HG02610 (cell line): Measurements from ENCODE around the gene MFSD11.
"Not testable (repeated sequence)": the region's sequence is repeated elsewhere in the genome, so short reads cannot be mapped to it uniquely, and the experiment has no call there.

Source experiments
- ATAC-seq: cut with Tn5 transposase; IDR thresholded peaks from one replicate; pipeline ENCODE4 v1.9.1; 2021; ENCODE audit warnings: mild to moderate bottlenecking, moderate library complexity; ENCODE audit not compliant: unreplicated experiment

MFSD11 gene

DNA sequence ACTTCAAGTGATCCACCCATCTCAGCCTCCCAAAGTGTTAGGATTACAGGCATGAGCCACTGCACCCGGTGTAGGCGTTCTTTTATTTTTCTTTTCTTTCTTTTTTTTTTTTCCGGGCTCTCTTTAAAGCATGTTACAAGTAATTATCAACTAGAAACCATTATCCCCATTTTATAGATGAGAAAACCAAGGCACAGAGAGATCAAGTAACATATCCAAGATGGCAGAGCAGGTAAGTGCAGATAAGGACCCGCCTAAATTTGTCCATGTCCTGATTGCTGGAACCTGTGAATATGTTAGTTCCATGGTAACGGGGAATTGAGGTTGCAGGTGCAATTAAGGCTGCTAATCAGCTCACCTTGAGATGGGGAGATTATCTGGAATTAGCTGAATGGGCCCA, 54.4 kb downstream of the MFSD11 start:
- no peak for ATAC-seq

DNA sequence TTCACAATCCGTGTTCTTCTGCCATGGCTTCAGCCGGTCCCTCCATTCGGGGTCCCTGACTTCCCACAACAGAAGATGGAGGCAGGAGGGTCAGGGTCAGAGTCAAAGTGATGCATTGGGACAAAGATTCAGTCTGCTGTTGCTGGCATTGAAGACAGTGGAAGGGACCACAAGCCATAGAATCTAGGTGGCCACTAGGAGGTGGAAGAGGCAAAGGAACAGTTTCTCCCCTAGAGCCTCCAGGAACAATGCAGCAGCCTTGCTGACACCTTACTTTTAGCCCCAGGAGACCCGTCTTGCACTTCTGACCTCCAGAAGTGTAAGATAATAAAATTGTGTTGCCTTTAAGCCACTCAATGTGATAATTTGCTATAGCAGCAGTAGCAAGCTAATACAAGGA, 55.9 kb downstream of the MFSD11 start:
- no peak for ATAC-seq

DNA sequence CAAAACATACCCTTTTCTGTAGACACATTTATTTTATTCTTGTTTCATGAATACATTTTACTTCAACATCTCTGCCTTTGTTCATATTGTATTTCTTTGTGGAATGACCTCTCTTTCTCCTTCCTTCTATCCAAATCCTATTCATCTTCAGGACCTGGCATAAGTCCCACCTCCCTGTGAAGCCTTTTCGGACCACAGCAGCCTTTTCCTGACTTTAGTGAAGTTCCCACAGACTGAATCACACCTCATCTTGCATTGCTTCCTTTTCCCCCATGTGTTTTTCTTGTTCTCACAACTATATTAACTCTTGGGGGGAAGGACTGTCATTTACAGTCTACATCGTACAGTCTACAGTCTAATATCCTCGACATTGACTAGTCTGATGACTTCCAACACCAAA, 58.2 kb downstream of the MFSD11 start:
- no peak for ATAC-seq

- no peak for ATAC-seq
Observed at GRCh38 chr17:76797241-76797840, 59.4 kb downstream of the MFSD11 start.

GRCh38 chr17:76801706-76802105, 63.8 kb downstream of the MFSD11 start:
- no peak for ATAC-seq

- ATAC-seq, result no peak
Observed at GRCh38 chr17:76805319-76805718, 67.4 kb downstream of the MFSD11 start.

GRCh38 chr17:76806151-76806550, 68.2 kb downstream of the MFSD11 start:
- not testable (repeated sequence) for ATAC-seq

DNA sequence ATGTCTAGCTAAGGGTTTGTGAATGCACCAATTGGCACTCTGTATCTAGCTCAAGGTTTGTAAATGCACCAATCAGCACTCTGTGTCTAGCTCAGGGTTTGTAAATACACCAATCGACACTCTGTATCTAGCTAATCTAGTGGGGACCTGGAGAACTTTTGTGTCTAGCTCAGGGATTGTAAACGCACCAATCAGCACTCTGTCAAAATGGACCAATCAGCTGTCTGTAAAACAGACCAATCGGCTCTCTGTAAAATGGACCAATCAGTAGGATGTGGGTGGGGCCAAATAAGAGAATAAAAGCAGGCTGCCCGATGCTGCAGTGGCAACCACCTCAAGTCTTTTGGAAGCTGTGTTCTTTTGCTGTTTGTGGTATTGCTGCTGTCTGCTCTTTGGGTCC, 68.8 kb downstream of the MFSD11 start:
- not testable (repeated sequence) for ATAC-seq

GRCh38 chr17:76808326-76808725, 70.4 kb downstream of the MFSD11 start:
- ATAC-seq, result no peak

- ATAC-seq, result no peak
Observed at GRCh38 chr17:76810956-76811355, 73.0 kb downstream of the MFSD11 start.

DNA sequence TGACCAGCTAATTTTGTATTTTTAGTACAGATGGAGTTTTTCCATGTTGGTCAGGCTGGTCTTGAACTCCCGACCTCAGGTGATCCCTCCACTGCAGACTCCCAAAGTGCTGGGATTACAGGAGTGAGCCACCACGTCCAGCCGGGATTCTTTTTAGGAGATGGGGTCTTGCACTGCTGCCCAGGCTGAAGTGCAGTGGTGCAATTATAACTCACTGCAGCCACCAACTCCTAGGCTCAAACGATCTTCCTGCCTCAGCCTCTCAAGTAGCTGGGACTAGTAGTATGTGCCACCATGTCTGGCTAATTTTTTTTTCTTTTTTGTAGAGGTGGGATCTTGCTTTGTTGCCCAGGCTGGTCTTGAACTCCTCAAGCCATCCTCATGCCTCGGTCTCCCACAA, 73.9 kb downstream of the MFSD11 start:
- ATAC-seq, result no peak

GRCh38 chr17:76812263-76812662, 74.3 kb downstream of the MFSD11 start:
- no peak for ATAC-seq

DNA sequence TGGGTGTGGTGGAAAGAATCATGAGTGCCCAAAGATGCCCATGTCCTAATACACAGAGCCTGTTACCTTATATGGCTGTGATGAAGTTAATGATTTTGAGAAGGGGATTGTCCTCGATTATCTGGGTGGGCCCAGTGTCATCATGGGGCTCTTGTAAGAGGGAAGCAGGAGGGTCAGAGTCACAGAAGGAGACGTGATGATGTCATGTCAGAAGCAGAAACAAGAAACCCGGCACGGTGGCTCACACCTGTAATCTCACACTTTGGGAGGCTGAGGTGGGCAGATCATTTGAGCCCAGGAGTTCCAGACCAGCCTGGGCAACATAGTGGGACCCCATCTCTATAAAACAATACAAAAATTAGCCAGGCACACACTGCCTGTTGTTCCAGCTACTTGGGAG, 75.0 kb downstream of the MFSD11 start:
- ATAC-seq, result no peak

DNA sequence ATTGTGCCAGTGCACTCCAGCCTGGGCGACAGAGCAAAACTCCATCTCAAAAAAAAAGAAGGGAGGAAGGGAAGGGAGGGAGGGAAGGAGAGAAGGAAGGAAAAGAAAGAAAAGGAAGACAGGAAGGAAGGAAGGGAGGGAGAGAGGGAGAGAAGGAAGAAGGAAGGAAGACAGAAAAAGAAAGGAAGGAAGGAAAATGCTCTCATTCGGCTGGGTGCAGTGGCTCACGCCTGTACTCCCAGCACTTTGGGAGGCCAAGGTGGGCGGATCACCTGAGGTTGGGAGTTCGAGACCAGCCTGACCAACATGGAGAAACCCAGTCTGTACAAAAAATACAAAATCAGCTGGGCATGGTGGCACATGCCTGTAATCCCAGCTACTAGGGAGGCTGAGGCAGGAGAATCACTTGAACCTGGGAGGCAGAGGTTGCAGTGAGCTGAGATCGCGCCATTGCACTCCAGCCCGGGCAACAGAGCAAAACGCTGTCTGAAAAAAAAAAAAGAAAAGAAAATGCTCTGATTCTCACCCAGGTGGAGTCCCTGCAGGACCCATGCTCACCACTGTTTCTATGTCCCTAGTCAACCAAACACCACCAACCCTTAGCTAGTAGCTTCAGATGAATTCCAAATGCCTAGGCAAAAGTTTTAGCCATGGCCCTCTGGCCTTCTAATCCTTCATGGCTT, 78.1 kb downstream of the MFSD11 start:
- ATAC-seq, result not testable (repeated sequence)

DNA sequence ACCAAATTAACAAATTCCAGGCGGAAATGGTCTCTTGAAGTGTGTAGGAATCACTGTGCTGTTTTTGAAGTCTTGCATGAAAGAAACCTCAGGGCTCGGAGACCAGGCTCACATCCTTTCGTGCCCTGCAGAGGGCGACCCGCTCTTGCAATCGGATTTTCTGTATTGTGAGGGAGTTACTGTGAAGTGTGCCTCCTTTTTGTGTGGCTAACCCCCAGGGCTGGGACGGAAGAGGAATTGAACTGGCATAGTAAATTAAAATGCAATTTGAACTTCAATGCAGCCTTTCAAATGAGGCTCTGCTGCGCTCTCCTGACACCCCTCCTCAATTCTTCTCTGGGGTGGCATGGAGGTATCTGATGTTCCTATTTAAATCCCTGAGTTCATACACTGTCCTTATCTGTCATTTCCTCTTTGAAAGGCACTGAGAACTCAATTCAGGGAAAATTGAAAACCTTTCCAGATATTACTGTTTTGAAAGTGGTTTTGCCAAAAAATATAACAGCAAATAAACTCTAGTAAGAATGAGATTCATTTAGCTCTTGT, 78.7 kb downstream of the MFSD11 start:
- no peak for ATAC-seq

DNA sequence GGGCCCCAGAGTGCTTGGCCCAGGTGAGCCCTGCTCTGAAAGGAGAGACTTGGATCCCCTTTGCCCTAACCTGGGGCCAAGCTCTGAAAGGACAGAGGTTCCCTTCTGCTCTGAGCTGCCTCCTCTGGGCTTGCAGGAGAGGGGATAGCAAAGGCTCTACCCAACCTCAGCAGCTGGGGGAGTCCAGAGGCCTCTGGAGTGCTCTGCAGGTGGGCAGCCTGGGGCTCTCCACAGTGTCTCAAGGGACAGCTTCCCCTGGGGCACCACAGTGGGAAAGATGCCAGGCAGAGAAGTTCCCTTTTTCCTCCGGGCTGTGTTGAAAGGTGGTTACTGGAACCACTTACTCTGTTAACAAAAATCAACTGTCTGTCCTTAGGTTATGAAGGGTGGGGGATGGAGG, 82.1 kb downstream of the MFSD11 start:
- ATAC-seq, result no peak

DNA sequence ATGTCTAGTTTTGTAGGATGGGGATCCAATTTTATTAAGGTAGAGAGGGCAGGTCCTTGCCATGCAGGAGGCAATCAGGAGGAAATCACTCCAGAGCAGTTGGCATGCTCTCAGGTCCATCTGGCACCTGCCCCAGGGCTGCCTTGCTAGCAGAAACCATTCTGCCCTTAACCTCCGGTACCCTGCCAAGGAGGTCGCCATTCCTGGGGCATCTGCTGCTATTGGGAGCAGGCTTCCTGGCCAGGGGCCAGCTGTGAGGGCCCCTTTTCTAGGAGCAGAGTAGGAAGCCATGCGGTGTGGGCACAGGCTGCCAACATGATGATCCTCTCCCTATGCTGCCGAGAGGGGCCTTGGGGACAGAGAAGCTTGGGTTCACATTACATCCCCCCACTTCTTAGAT, 82.6 kb downstream of the MFSD11 start:
- ATAC-seq, result no peak

DNA sequence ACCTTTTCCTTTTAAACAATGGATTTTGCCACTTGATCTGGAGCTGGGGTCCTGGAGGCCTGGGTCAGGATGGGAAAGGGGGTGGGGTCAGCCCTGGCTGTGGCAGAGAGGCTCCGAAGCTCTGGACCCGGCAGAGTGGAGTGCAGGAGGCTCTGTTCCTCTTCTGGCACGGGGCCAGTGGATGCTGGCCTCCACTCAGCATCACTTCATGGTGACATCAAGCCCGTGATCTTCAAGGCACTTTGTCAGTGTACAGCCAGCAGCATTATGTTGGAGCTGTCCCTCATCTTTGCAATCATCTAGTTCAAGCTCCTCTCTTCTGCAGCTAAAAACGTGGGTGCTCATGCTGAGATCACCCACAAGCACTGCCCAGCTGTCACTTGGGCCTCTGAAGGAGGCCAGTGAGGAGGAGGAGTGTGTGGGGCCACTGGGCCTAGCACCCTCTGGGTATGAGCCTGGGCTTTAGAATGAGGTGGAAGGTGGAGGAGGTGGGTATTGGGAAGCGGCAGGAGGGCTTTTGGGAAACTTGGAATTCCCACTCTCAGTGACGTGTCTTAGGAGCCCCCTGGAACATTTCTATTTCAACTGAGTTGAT, 84.4 kb downstream of the MFSD11 start:
- no peak for ATAC-seq

DNA sequence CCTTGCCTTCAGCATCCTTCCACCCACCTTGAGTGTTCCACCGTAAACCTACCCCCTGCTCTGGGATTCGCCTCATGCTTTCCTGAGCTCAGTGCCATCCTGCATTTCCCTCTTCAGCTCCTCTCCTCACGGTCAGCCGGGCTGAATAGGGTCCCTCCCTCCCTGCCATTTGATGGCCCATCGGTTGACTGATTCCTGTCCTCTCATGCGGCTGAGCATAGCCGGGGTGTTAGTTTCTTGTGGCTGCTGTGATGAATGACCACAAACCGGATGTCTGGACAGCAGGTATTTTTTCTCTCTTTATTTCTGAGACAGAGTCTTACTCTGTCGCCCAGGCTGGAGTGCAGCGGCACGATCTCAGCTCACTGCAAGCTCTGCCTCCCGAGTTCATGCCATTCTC, 86.2 kb downstream of the MFSD11 start:
- no peak for ATAC-seq

- no peak for ATAC-seq
Observed at GRCh38 chr17:76826330-76827068, 88.6 kb downstream of the MFSD11 start.

DNA sequence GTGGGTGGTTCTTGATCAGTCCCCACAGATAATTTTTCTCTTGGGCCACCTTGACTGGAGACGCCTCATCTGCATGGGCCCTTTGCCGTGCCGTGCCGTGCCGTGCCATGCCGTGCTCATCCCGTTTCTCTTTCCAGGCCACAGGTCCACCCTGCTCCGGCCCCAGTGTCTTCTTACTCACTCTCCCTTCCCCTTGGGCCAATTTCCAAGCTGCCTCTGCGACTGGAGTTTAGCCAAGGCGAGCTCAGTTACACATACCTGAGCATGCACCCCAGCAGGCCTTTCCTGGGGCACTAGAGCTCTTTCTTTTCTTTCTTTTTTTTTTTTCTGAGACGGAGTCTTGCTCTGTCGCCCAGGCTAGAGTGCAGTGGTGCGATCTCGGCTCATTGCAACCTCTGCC, 89.8 kb downstream of the MFSD11 start:
- ATAC-seq, result no peak
